Measurements from ENCODE around the gene REP15.

Gene REP15

GRCh38 chr12:27673101-27673718 is 23.0 kb upstream of the REP15 start:
- ChIA-PET POLR2A (no interaction called here), CTCF (no interaction called here)
- TF ChIP-seq FOXK2 (IDR thresholded peaks at IDR 0.05) (no peak), FOXA1 (IDR thresholded peaks at IDR 0.05) (no peak), L3MBTL2 (conservative IDR thresholded peaks at IDR 0.05) (no peak), BHLHE40 (IDR thresholded peaks at IDR 0.05; ENCODE audit: borderline replicate concordance) (no peak), ARNT (IDR thresholded peaks at IDR 0.05) (no peak), NFRKB (IDR thresholded peaks at IDR 0.05) (no peak), ZNF384 (IDR thresholded peaks at IDR 0.05) (no peak), ELF4 (IDR thresholded peaks at IDR 0.05) (no peak)
- no peak for DNase-seq (ENCODE audit: extremely low spot score)

GRCh38 chr12:27674989-27675388 is 21.3 kb upstream of the REP15 start:
- ChIA-PET CTCF (interaction anchor here (0.6 kb wide), 1 partner anchor 21 kb away, joined by 3 read pairs; the partner anchor contains the start of gene REP15), POLR2A (no interaction called here)
- no peak for DNase-seq (ENCODE audit: extremely low spot score)
- TF ChIP-seq FOXA1 (IDR thresholded peaks at IDR 0.05): no peak
- TF ChIP-seq L3MBTL2 (conservative IDR thresholded peaks at IDR 0.05): no peak
- TF ChIP-seq LEF1 (IDR thresholded peaks at IDR 0.05; ENCODE audit: borderline replicate concordance): no peak
- TF ChIP-seq CTBP1 (IDR thresholded peaks at IDR 0.05; ENCODE audit: borderline replicate concordance): no peak
- no peak for TF ChIP-seq SUZ12 (IDR thresholded peaks at IDR 0.05)
- no peak for TF ChIP-seq ARNT (IDR thresholded peaks at IDR 0.05)
- TF ChIP-seq ELF4 (IDR thresholded peaks at IDR 0.05): no peak
- no peak for TF ChIP-seq TARDBP (IDR thresholded peaks at IDR 0.05)
- TF ChIP-seq, protein P1, sequence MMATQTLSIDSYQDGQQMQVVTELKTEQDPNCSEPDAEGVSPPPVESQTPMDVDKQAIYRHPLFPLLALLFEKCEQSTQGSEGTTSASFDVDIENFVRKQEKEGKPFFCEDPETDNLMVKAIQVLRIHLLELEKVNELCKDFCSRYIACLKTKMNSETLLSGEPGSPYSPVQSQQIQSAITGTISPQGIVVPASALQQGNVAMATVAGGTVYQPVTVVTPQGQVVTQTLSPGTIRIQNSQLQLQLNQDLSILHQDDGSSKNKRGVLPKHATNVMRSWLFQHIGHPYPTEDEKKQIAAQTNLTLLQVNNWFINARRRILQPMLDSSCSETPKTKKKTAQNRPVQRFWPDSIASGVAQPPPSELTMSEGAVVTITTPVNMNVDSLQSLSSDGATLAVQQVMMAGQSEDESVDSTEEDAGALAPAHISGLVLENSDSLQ (IDR thresholded peaks at IDR 0.05): no peak

- DNase-seq (ENCODE audit: extremely low spot score): no peak
- POLR2A ChIA-PET: no interaction called here
- TF ChIP-seq ZNF384 (IDR thresholded peaks at IDR 0.05) (no peak), ELF4 (IDR thresholded peaks at IDR 0.05) (no peak), SP1 (IDR thresholded peaks at IDR 0.05) (no peak), CTBP1 (IDR thresholded peaks at IDR 0.05; ENCODE audit: borderline replicate concordance) (no peak), SUZ12 (IDR thresholded peaks at IDR 0.05) (no peak), ARNT (IDR thresholded peaks at IDR 0.05) (no peak)
- CTCF ChIA-PET: no interaction called here
Measured at GRCh38 chr12:27680619-27681018, 15.6 kb upstream of the REP15 start.

DNA sequence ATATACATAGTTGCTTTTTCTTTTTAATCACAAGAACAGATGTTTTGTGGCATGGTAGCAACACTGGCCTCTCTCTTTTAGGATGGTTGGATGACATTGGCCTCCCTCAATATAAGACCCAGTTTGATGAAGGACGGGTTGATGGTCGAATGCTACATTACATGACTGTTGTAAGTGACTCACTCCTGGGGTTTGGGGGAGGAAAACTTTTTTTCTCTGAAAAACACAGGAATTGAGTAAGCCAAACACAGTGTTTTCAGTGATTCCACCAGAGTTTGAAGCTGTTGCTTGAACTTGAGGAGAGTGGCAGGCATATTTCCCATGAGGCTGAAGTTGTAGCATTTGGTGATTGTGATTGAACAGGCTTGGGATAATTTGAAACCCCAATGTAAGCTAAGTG is 13.7 kb upstream of the REP15 start:
- CTCF ChIA-PET: no interaction called here
- TF ChIP-seq FOXK2 (IDR thresholded peaks at IDR 0.05): no peak
- TF ChIP-seq, protein P1 (IDR thresholded peaks at IDR 0.05): no peak
- no peak for DNase-seq (ENCODE audit: extremely low spot score)
- POLR2A ChIA-PET: no interaction called here

DNA sequence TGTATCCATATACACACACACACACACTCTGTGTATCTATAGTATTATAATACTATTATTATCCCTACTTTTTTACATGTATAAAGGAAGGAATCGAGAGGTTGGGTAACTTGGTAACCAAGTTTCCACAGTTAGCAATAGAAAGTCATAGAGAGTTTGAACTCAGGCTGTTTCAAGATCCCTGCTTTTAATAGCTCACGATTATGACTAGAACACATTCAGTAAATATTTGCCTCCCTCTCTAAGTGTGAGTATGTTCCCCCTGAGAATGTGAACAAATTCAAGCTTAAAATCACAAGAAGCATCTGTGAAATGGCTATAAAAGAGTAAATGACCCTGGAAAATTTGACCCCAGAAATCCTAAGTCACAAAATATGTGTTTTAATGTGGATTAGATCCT is 11.0 kb upstream of the REP15 start:
- ChIA-PET POLR2A (interaction anchor here (0.5 kb wide), 1 partner anchor 815 kb away, joined by 3 read pairs; no protein-coding TSS in a partner anchor), CTCF (no interaction called here)
- TF ChIP-seq ELF4 (IDR thresholded peaks at IDR 0.05) (no peak), ARNT (IDR thresholded peaks at IDR 0.05) (no peak)
- no peak for DNase-seq (ENCODE audit: extremely low spot score)

GRCh38 chr12:27686147-27686546 is 10.1 kb upstream of the REP15 start:
- CTCF ChIA-PET: no interaction called here
- TF ChIP-seq L3MBTL2 (conservative IDR thresholded peaks at IDR 0.05) (no peak), TARDBP (IDR thresholded peaks at IDR 0.05) (no peak), BHLHE40 (IDR thresholded peaks at IDR 0.05; ENCODE audit: borderline replicate concordance) (no peak), FOXA1 (IDR thresholded peaks at IDR 0.05) (no peak), LEF1 (IDR thresholded peaks at IDR 0.05; ENCODE audit: borderline replicate concordance) (no peak), ELF4 (IDR thresholded peaks at IDR 0.05) (no peak), CTBP1 (IDR thresholded peaks at IDR 0.05; ENCODE audit: borderline replicate concordance) (no peak), SUZ12 (IDR thresholded peaks at IDR 0.05) (no peak), SP1 (IDR thresholded peaks at IDR 0.05) (no peak), FOXM1 (IDR thresholded peaks at IDR 0.05; ENCODE audit: borderline replicate concordance) (no peak), ZNF384 (IDR thresholded peaks at IDR 0.05) (no peak), FOXK2 (IDR thresholded peaks at IDR 0.05) (no peak), ARNT (IDR thresholded peaks at IDR 0.05) (no peak), NFRKB (IDR thresholded peaks at IDR 0.05) (no peak)
- POLR2A ChIA-PET: no interaction called here
- DNase-seq (ENCODE audit: extremely low spot score): no peak

DNA sequence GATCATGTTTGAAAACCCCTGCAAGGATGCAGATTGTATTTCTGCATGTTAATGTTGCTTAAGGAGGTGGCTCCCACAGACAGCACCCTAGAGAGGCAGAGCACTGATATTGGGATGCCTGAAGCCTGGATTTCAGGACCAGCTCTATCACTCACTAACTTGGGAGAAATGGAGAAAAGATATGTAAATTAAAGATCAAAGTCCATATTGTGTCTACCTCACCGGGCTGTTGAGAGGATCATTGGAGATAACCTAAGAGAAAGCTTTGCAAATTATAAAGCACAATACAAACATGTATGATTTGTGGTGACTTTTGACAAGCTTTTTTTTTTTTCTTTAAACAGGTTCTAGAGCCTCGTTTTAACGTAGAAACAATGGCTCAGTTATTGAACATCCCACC is 7.6 kb upstream of the REP15 start:
- no peak for TF ChIP-seq LEF1 (IDR thresholded peaks at IDR 0.05; ENCODE audit: borderline replicate concordance)
- TF ChIP-seq CTBP1 (IDR thresholded peaks at IDR 0.05; ENCODE audit: borderline replicate concordance): no peak
- TF ChIP-seq BHLHE40 (IDR thresholded peaks at IDR 0.05; ENCODE audit: borderline replicate concordance): no peak
- CTCF ChIA-PET: no interaction called here
- POLR2A ChIA-PET: no interaction called here

GRCh38 chr12:27689558-27690180 is 6.6 kb upstream of the REP15 start:
- TF ChIP-seq ZNF384 (IDR thresholded peaks at IDR 0.05) (no peak), FOXK2 (IDR thresholded peaks at IDR 0.05) (no peak), SP1 (IDR thresholded peaks at IDR 0.05) (no peak), NFRKB (IDR thresholded peaks at IDR 0.05) (no peak), L3MBTL2 (conservative IDR thresholded peaks at IDR 0.05) (no peak), CTBP1 (IDR thresholded peaks at IDR 0.05; ENCODE audit: borderline replicate concordance) (no peak), FOXM1 (IDR thresholded peaks at IDR 0.05; ENCODE audit: borderline replicate concordance) (no peak), SUZ12 (IDR thresholded peaks at IDR 0.05) (no peak), TARDBP (IDR thresholded peaks at IDR 0.05) (no peak), ELF4 (IDR thresholded peaks at IDR 0.05) (no peak), BHLHE40 (IDR thresholded peaks at IDR 0.05; ENCODE audit: borderline replicate concordance) (no peak), ARNT (IDR thresholded peaks at IDR 0.05) (no peak)
- TF ChIP-seq, protein P1 (IDR thresholded peaks at IDR 0.05): no peak
- CTCF ChIA-PET: no interaction called here
- POLR2A ChIA-PET: no interaction called here

More for the DNA sequence above, 7.6 kb upstream of the REP15 start:
- no peak for DNase-seq (ENCODE audit: extremely low spot score)

More at GRCh38 chr12:27689558-27690180, 6.6 kb upstream of the REP15 start:
- no peak for DNase-seq (ENCODE audit: extremely low spot score)
